Vagina (tissue), 2 donors: Measurements from ENCODE around the gene ADAMTS9. TPM values are rescaled to one million over a fixed set of nuclear protein-coding genes. Genes with fewer than 3 reads are reported as not detected.

ENCODE experiments used
- DNase-seq, 2 donors: peaks; one replicate each; pipeline ENCODE4 v3.0.0-alpha.2; 2017; ENCODE audit errors: extremely low spot score in 2 of 2
- H3K27ac ChIP-seq: fragments of 200-600 bp; sonication (generic); one replicate; pipeline ENCODE4 v1.5.1; 2019
- H3K27me3 ChIP-seq: fragments of 200-600 bp; sonication (generic); one replicate; pipeline ENCODE4 v1.5.1; 2019
- H3K36me3 ChIP-seq, 2 donors: fragments of 200-600 bp; sonication (generic); one replicate each; pipeline ENCODE4 v1.5.1; 2017 to 2019
- H3K4me1 ChIP-seq: fragments of 200-600 bp; sonication (generic); one replicate; pipeline ENCODE4 v1.5.1; 2019
- H3K4me3 ChIP-seq, 2 donors: fragments of 200-600 bp; sonication (generic); 1 replicate in 1 of 2; 2 replicates in 1 of 2; pipeline ENCODE4 v1.5.1; 2016 to 2019
- H3K9me3 ChIP-seq: fragments of 200-600 bp; sonication (generic); one replicate; pipeline ENCODE4 v1.5.1; 2019
- POLR2A ChIP-seq, 2 donors: fragments of 450-650 bp; IDR thresholded peaks; one replicate each; pipeline ENCODE4 v1.6.1; 2017; ENCODE audit warnings: antibody characterized with exemption in 2 of 2, mild to moderate bottlenecking in 2 of 2, moderate library complexity in 2 of 2
- POLR2AphosphoS5 ChIP-seq, 2 donors: sonication (generic); formaldehyde crosslinking; IDR thresholded peaks; one replicate each; pipeline ENCODE4 v1.9.0; 2017; ENCODE audit warnings: antibody characterized with exemption in 2 of 2, mild to moderate bottlenecking in 2 of 2, low read depth in 1 of 2; ENCODE audit not compliant: insufficient read depth in 1 of 2
- intact Hi-C: fragments of 100-400 bp; cut with DNase I; formaldehyde crosslinking; loops from one replicate; pipeline ENCODE4 v1.15.1; 2023
- total RNA-seq: library from RNA; depleted of rRNA; stranded (reverse); fragments of >200 nt; gene quantifications from one replicate; pipeline ENCODE4 v1.2.3, GENCODE V29; 2016
- TF ChIP-seq, protein P1 (sequence below), 3 experiments: fragments of 450-650 bp in 2 of 3; fragments of 200-600 bp in 1 of 3; sonication (generic) in 1 of 3; IDR thresholded peaks; one replicate each; pipeline ENCODE4 v1.5.1; 2017 to 2019; ENCODE audit warnings: antibody characterized with exemption in 3 of 3, mild to moderate bottlenecking in 2 of 3, moderate library complexity in 2 of 3

ADAMTS9 gene
- total RNA-seq, 1 donor from 2014 or later: 118 TPM

DNA sequence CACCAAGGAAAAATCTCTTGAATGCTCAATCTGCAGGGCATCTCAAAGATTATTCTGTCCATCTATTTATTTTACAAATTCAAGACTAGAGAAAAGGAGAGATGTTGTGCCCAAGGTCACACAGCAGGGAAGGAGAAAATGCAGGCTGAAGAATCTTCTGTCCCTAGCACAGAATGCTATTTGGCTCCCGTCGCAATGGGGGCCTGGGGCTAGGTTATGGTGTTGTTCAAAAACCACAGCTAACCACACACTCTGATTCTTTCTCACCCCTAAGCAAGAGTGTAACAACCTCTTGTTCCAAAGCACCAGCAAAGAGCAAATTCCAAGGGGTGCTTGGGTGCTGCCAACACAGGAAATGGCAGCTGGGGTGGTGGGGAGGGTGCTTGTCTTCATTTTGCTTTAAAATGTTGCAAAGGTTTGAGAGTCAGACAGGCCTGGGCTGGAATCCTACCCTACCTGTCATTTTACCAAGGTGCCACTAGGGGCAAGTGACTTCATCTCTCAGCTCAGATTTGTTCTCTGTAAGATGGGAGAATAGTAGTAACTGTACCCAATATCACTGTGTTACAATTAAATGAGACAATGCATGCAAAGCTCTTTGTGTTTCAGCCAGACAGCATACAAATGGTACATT, 112.5 kb downstream of the ADAMTS9 start:
- TF ChIP-seq, protein P1, sequence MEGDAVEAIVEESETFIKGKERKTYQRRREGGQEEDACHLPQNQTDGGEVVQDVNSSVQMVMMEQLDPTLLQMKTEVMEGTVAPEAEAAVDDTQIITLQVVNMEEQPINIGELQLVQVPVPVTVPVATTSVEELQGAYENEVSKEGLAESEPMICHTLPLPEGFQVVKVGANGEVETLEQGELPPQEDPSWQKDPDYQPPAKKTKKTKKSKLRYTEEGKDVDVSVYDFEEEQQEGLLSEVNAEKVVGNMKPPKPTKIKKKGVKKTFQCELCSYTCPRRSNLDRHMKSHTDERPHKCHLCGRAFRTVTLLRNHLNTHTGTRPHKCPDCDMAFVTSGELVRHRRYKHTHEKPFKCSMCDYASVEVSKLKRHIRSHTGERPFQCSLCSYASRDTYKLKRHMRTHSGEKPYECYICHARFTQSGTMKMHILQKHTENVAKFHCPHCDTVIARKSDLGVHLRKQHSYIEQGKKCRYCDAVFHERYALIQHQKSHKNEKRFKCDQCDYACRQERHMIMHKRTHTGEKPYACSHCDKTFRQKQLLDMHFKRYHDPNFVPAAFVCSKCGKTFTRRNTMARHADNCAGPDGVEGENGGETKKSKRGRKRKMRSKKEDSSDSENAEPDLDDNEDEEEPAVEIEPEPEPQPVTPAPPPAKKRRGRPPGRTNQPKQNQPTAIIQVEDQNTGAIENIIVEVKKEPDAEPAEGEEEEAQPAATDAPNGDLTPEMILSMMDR (IDR thresholded peaks at IDR 0.05): no peak
- TF ChIP-seq POLR2AphosphoS5 (IDR thresholded peaks at IDR 0.05; ENCODE audit: insufficient read depth in 1 of 2, low read depth in 1 of 2) (no peak), POLR2A (IDR thresholded peaks at IDR 0.05) (no peak)
- intact Hi-C loops: no loop called here
- no peak for DNase-seq
- no peak overlapping the region for H3K27ac ChIP-seq
- no peaks in the 10 kb centered on the region for H3K27me3 ChIP-seq
- no peaks in the 10 kb centered on the region for H3K9me3 ChIP-seq
- no peak overlapping the region for H3K4me3 ChIP-seq
- no peaks in the 10 kb centered on the region for H3K4me1 ChIP-seq
- no peaks in the 10 kb centered on the region for H3K36me3 ChIP-seq

DNA sequence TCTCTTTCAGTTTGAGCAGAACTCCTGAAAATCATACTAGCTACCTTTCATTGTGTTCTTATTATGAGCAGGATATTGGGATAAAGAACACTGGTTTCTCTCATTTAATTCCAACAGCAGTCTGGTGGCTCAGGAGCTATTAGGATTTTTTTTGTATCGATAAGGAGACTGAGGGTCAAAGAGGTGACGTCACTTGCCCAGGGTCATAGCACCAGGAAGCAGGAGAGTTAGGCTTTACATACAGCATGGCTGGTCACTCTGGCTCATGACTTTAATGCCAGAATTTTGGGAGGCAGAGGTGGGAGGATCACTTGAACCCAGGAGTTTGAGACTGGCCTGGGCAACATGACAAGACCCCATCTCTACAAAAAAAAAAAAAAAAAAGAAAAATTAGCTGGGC, 113.6 kb downstream of the ADAMTS9 start:
- intact Hi-C loops: no loop called here
- Histone ChIP-seq H3K27ac (no peak overlapping the region), H3K36me3 (no peaks in the 10 kb centered on the region), H3K9me3 (no peaks in the 10 kb centered on the region), H3K4me3 (no peak overlapping the region), H3K4me1 (no peaks in the 10 kb centered on the region), H3K27me3 (no peaks in the 10 kb centered on the region)
- no peak for DNase-seq
- TF ChIP-seq POLR2A (IDR thresholded peaks at IDR 0.05) (no peak), POLR2AphosphoS5 (IDR thresholded peaks at IDR 0.05; ENCODE audit: insufficient read depth in 1 of 2, low read depth in 1 of 2) (no peak)
- TF ChIP-seq, protein P1 (IDR thresholded peaks at IDR 0.05): no peak

DNA sequence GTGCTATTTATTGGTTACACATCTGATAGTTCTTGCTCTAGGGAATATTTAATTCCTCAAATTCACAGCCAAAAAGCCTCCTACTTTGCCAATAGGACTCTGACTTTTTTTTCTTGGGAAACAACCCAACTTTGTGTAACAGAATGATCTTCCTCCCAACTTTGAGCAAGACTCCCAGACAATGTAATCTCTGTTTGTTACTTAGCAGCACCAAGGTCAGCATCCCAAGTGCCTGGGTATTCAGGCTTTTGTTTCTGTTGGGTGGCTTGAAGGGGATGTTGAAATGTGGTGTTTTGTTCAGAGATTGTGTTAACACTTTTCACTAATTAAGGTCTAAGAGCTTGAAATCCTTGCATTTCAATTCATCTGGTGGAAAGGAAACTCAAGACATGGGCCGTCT, 115.8 kb downstream of the ADAMTS9 start:
- H3K9me3 ChIP-seq: no peaks in the 10 kb centered on the region
- TF ChIP-seq, protein P1 (IDR thresholded peaks at IDR 0.05): no peak
- TF ChIP-seq POLR2AphosphoS5 (IDR thresholded peaks at IDR 0.05; ENCODE audit: insufficient read depth in 1 of 2, low read depth in 1 of 2) (no peak), POLR2A (IDR thresholded peaks at IDR 0.05) (no peak)
- intact Hi-C loops: no loop called here
- no peaks in the 10 kb centered on the region for H3K36me3 ChIP-seq
- no peaks in the 10 kb centered on the region for H3K27me3 ChIP-seq
- no peaks in the 10 kb centered on the region for H3K4me1 ChIP-seq
- H3K4me3 ChIP-seq: no peak overlapping the region
- no peak for DNase-seq
- H3K27ac ChIP-seq: no peak overlapping the region

DNA sequence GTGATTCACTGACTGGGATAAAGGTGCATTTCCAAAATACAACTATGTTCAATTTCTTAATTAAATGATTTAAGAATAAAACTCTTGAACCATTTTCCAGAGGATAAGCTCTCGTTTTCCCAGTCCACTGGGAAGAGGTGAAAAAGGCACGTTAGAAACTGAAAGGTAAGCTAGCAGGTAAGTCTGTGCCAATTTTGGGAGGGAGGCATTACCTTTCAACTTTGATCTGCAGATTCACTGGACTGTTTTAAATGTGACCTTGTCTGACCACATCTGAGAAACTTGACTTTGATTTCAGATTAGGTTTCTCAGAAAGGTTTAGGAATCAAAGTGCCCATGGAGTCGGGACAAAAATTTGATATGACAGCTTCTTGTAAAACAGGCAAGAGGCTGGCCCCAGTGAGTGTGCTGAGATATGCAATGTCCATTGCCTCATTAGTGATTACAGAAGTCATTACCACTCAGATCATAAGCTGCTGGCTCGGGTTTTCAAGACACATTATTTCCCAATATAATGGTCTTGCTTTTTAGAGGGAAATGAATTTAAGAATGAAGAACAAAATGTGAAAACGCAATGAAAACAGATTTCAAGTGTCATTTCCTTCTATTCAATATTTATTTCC, 118.8 kb downstream of the ADAMTS9 start:
- no peak for DNase-seq
- TF ChIP-seq, protein P1 (IDR thresholded peaks at IDR 0.05): no peak
- TF ChIP-seq POLR2A (IDR thresholded peaks at IDR 0.05): no peak
- no peak for TF ChIP-seq POLR2AphosphoS5 (IDR thresholded peaks at IDR 0.05; ENCODE audit: insufficient read depth in 1 of 2, low read depth in 1 of 2)
- H3K4me1 ChIP-seq: no peaks in the 10 kb centered on the region
- H3K36me3 ChIP-seq: no peaks in the 10 kb centered on the region
- intact Hi-C loops: no loop called here
- H3K27me3 ChIP-seq: no peaks in the 10 kb centered on the region
- H3K27ac ChIP-seq: no peak overlapping the region
- no peaks in the 10 kb centered on the region for H3K9me3 ChIP-seq
- no peak overlapping the region for H3K4me3 ChIP-seq

DNA sequence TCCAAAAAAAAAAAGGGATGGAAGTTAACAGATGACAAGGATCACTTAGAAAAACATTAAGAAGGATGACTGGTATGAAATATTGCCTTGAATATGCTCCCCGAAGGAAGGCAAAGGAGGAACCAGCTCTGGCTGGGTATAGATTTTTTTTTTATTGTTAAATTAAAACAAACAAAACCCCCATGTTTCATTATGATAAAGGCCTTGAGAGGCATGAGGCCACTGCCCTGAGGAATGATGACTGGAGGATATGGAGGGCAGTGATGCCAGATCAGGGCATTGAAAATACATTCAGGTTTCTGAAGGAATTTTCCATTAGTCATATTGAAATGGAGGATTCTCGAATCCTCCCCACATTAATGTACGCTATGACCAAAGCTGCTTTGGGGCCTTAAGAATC, 120.9 kb downstream of the ADAMTS9 start:
- Histone ChIP-seq H3K27ac (no peak overlapping the region), H3K36me3 (no peaks in the 10 kb centered on the region), H3K27me3 (no peaks in the 10 kb centered on the region), H3K9me3 (no peaks in the 10 kb centered on the region), H3K4me1 (no peaks in the 10 kb centered on the region), H3K4me3 (no peak overlapping the region)
- intact Hi-C loops: no loop called here
- no peak for TF ChIP-seq POLR2A (IDR thresholded peaks at IDR 0.05)
- no peak for TF ChIP-seq POLR2AphosphoS5 (IDR thresholded peaks at IDR 0.05; ENCODE audit: insufficient read depth in 1 of 2, low read depth in 1 of 2)
- TF ChIP-seq, protein P1 (IDR thresholded peaks at IDR 0.05): no peak
- no peak for DNase-seq
